GM19452 (cell line): ENCODE measurements around the gene TMEM81.

Source experiments
- ATAC-seq: cut with Tn5 transposase; IDR thresholded peaks from one replicate; pipeline ENCODE4 v1.9.1; 2021; ENCODE audit not compliant: unreplicated experiment

The TMEM81 gene

DNA sequence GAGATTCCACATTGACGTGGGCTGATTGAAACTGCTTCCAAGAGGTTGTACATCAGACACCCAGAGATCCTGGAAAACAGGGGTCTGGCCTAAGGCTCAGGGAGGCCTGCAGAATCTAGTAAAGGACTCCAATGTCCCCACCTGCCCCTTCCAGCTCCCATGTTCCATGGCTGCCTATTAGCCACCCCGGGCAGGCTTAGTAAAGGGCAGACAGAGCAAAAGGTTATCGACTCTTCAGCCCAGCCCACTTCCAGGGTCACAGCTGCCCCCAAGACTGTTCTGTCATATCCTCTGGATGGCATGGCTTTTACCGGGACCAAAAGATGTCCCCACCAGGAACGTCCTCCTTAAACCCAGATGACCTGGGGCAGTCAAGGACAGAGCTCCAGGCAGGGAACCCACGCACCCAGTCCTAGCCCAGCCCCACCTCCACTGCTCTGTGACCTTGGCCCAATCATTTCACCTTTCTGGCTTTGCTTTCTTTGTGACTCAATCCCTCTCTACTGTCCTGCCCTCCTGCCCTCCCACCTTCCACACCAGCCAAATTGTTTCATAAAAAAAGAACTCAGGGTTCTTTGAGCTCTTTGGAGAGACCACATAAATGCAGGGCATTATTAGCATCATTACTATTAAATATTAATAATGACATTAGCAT lies 46.0 kb downstream of the TMEM81 start:
- ATAC-seq, result no peak

- no peak for ATAC-seq
Observed at GRCh38 chr1:205037539-205037938, 46.7 kb downstream of the TMEM81 start.
